ENCODE measurements around the gene COX20.

The COX20 gene

DNA sequence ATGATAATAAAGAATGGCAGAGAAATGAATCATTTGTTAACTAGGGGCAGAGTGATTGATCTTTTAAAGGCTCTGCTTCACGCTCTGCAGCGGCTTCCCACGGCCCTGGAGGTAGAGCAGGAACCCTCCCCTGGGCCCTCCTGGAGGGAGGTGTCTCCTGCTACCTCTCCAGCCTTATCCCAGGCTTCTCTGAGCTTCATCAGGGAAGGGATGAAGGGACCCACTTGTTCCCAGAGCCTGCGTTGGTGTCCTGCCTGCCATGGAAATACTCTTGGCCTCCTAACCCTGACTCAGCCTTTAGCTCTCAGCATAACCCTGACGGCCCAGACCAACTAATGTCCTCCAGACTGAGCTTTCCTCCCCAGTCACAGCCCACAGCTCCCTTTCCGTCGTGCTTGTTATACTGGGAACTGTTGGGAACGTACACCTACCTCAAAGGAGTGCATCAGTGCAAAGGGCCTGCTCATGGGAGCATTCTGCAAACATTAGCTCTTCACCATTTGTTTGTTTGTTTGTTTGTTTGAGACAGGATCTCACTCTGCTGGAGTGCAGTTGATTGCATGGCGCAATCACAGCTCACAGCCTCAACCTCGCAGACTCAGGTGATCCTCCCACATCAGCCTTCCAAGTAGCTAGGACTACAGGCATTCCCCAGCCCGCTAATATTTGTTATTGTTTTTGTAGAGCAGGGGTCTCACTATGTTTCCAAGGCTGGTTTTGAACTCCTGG lies 46.3 kb downstream of the COX20 start:
- no peak for DNase-seq

DNA sequence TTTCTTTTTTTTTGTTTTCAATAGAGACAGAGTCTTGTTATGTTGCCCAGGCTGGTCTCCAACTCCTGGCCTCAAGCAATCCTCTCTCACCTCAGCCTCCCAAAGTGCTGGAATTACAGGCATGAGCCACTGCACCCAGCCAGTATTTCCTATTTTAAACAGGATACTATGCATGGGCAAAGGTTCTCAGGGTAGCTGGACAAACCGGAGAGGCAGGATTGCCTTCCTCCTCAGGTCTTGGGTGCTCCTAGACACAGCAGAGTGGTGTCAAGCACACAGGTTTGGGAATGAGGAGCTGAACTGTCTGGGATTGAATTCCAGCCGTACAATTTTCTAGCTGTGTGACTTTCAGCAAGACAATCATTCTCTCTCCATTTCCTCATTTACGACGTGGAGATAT lies 51.8 kb downstream of the COX20 start:
- no peak for DNase-seq

DNA sequence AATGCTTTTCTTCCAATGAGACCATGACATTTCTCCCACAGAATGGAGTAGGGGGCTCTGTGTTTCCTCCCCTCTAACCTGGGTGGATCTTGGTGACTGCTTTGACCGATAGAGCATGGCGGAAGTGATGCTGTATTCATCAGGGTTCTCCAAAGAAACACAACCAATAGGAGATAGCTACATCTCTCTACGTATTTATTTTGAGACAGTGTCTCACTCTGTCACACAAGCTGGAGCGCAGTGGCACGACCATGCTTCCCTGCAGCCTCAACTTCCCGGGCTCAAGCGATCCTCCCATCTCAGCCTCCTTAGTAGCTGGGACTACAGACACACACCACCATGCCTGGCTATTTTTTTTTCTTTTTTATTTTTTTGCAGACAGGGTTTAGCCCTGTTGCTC lies 58.4 kb downstream of the COX20 start:
- no peak for DNase-seq
